Right lobe of liver (tissue), 4 donors: ENCODE measurements around the gene F8.

ENCODE experiments used
- POLR2A ChIP-seq: fragments of 450-650 bp; IDR thresholded peaks from one replicate; pipeline ENCODE4 v1.6.1; 2017; ENCODE audit warnings: antibody characterized with exemption, mild to moderate bottlenecking
- TF ChIP-seq, protein P1 (sequence below), 4 donors: fragments of 200-600 bp in 3 of 4; fragments of 450-650 bp in 1 of 4; IDR thresholded peaks; one replicate each; pipeline versions ENCODE4 v1.5.1 to v1.8.0; 2016 to 2022; ENCODE audit warnings: antibody characterized with exemption in 4 of 4, mild to moderate bottlenecking in 2 of 4
- donor health status: DM: no; HTN: no; CAD: no.
- donor health status: DM: no; HTN: no; CAD: no.
- donor health status: DM: no; HTN: yes; CAD: no.

DNA sequence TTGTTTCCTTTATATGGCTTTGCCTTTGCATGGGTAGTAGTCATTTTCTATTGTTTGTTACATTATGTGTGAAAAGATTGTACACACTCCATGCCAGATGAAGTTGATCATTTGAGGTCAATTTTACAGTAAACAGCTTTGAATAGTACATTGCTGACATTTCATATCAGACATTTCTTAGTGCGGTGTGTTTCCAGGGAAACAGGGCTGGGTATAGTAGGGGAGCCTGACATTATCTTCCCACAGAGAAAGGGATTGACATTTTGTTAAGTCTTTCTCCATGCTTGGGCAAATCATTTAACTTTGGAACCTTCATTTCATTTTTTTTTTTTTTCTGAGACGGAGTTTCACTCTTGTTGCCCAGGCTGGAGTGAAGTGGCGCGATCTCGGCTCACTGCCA lies 9.1 kb upstream of the F8 start:
- TF ChIP-seq, protein P1, sequence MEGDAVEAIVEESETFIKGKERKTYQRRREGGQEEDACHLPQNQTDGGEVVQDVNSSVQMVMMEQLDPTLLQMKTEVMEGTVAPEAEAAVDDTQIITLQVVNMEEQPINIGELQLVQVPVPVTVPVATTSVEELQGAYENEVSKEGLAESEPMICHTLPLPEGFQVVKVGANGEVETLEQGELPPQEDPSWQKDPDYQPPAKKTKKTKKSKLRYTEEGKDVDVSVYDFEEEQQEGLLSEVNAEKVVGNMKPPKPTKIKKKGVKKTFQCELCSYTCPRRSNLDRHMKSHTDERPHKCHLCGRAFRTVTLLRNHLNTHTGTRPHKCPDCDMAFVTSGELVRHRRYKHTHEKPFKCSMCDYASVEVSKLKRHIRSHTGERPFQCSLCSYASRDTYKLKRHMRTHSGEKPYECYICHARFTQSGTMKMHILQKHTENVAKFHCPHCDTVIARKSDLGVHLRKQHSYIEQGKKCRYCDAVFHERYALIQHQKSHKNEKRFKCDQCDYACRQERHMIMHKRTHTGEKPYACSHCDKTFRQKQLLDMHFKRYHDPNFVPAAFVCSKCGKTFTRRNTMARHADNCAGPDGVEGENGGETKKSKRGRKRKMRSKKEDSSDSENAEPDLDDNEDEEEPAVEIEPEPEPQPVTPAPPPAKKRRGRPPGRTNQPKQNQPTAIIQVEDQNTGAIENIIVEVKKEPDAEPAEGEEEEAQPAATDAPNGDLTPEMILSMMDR (IDR thresholded peaks at IDR 0.05), result no peak
- TF ChIP-seq POLR2A, result no peak
